H1 (cell line): ENCODE measurements around the gene KRTAP19-4.

Source experiments
- CREB1 ChIP-seq: IDR thresholded peaks from 2 replicates; pipeline ENCODE4 v1.6.1; 2012; ENCODE audit warnings: inconsistent platforms
- EZH2 ChIP-seq: fragments of 200-600 bp; sonication (generic); IDR thresholded peaks from 2 replicates; pipeline ENCODE4 v1.7.1; 2012; ENCODE audit warnings: low read depth, mild to moderate bottlenecking, moderate library complexity, low read length, inconsistent platforms; ENCODE audit not compliant: severe bottlenecking
- HDAC6 ChIP-seq: IDR thresholded peaks from one replicate; pipeline ENCODE4 v1.7.1; 2012; ENCODE audit warnings: low read depth, mild to moderate bottlenecking, inconsistent platforms, low read length, moderate library complexity
- MAFK ChIP-seq: IDR thresholded peaks from 2 replicates; pipeline ENCODE4 v1.6.1; 2012; ENCODE audit warnings: low read depth, mild to moderate bottlenecking, improper control_type of control experiment, low read length
- POLR2AphosphoS5 ChIP-seq: IDR thresholded peaks from 2 replicates; pipeline ENCODE4 v1.6.1; 2011; ENCODE audit warnings: low read depth, low read length
- SUZ12 ChIP-seq: fragments of 200-600 bp; sonication (generic); IDR thresholded peaks from 2 replicates; pipeline ENCODE4 v1.6.1; 2012; ENCODE audit warnings: mild to moderate bottlenecking, inconsistent platforms, low read length, moderate library complexity, mixed read lengths
- TCF12 ChIP-seq: IDR thresholded peaks from 2 replicates; pipeline ENCODE4 v1.6.1; 2011; ENCODE audit warnings: low read depth, mild to moderate bottlenecking, low read length
- TF ChIP-seq, protein P1 (sequence below), 3 experiments: IDR thresholded peaks; 1 replicate in 2 of 3; 2 replicates in 1 of 3; pipeline versions ENCODE4 v1.5.1 to v1.6.1; 2011; ENCODE audit warnings: low read length in 3 of 3, mild to moderate bottlenecking in 3 of 3, inconsistent platforms in 2 of 3, low read depth in 1 of 3, moderate library complexity in 1 of 3; ENCODE audit not compliant: insufficient read depth in 1 of 3; ENCODE audit errors: control extremely low read depth in 1 of 3
- TF ChIP-seq, protein P2 (sequence below): IDR thresholded peaks from 2 replicates; pipeline ENCODE4 v1.6.1; 2012; ENCODE audit warnings: inconsistent platforms

DNA sequence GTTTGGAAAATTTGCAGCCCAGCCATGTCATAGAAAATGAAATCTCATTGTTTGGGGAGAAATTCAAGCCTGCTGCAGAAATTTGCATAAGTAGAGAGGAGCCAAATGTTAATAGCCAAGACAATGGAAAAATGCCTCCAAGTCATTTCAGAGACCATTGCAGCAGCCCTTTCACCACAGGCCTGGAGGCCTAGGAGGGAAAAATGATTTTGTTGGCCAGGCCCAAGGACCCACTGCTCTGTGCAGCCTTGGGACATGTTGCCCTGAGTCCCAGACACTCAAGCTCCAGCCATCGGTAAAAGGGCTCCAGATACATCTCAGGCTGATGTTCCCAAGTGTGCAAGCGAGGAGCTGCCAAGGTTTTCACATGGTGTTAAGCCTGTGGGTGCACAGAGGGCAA, 10.8 kb downstream of the KRTAP19-4 start:
- TF ChIP-seq, protein P1, sequence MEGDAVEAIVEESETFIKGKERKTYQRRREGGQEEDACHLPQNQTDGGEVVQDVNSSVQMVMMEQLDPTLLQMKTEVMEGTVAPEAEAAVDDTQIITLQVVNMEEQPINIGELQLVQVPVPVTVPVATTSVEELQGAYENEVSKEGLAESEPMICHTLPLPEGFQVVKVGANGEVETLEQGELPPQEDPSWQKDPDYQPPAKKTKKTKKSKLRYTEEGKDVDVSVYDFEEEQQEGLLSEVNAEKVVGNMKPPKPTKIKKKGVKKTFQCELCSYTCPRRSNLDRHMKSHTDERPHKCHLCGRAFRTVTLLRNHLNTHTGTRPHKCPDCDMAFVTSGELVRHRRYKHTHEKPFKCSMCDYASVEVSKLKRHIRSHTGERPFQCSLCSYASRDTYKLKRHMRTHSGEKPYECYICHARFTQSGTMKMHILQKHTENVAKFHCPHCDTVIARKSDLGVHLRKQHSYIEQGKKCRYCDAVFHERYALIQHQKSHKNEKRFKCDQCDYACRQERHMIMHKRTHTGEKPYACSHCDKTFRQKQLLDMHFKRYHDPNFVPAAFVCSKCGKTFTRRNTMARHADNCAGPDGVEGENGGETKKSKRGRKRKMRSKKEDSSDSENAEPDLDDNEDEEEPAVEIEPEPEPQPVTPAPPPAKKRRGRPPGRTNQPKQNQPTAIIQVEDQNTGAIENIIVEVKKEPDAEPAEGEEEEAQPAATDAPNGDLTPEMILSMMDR (IDR thresholded peaks at IDR 0.05; ENCODE audit: control extremely low read depth in 1 of 3, insufficient read depth in 1 of 3, low read depth in 1 of 3, low read length in 3 of 3) = no peak
- TF ChIP-seq POLR2AphosphoS5 = no peak
- TF ChIP-seq EZH2 = no peak
- no peak for TF ChIP-seq MAFK
- TF ChIP-seq CREB1 = no peak
- no peak for TF ChIP-seq SUZ12
- TF ChIP-seq HDAC6 = no peak
- TF ChIP-seq, protein P2, sequence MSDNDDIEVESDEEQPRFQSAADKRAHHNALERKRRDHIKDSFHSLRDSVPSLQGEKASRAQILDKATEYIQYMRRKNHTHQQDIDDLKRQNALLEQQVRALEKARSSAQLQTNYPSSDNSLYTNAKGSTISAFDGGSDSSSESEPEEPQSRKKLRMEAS = no peak
- no peak for TF ChIP-seq TCF12
